ENCODE data around the gene FBXW7.

Gene FBXW7

GRCh38 chr4:152364383-152364782 is 171.5 kb downstream of the FBXW7 start:
- no peak for DNase-seq

DNA sequence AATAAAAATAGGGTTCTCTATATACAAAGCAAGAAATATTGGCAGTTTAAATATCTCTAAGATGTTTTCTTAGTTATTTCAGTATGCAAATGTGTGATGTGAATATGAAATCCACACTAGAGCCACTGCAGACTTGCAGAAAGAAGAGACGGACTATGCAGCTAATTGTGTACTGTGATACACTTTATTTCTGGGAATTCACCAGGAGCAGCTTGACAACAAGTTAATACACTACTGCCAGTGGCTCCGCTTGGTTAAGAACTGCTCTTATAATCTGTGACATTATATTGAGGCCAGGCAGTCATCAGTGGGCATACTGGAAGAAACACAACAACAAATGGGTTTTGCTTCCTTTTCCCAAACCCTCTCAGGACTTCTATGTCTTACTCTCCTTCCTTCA is 172.0 kb downstream of the FBXW7 start:
- DNase-seq = no peak

DNA sequence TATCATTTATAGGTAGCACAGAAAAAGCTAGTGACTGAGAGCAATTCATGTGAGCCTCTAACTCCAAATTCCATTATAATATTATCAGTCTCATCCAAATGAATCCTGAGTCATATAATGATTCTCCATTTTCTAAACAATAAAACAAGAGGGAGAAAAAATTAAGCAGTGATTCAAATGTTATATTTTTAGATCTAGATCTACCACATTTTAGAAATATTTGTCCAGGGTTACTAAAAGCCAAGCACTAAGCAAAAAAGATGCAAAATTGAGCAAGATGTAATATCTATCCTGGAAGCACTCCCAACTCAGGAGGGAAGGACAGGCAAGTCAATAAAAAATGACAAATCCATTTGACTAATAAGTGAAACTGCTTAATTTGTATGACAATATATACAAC is 172.8 kb downstream of the FBXW7 start:
- no peak for DNase-seq

DNA sequence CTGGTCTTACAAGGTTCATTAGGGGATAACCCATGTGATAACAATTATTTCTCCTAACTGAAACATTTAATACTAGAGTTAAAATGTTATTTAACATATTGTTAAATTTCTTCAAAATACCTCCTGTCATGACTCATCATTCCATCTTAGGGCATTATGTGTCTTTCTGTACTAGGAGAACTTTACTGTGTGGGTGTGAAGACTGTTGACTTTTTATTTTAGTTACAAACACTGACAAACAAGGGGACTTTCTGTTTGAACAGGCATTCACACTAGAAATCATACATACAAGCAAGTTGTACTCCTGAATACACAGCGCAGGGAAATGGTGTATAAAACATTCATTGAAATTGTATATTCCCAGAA is 175.9 kb downstream of the FBXW7 start:
- no peak for DNase-seq

- DNase-seq = no peak
These were observed 176.5 kb downstream of the FBXW7 start for GRCh38 chr4:152359208-152360044.

DNA sequence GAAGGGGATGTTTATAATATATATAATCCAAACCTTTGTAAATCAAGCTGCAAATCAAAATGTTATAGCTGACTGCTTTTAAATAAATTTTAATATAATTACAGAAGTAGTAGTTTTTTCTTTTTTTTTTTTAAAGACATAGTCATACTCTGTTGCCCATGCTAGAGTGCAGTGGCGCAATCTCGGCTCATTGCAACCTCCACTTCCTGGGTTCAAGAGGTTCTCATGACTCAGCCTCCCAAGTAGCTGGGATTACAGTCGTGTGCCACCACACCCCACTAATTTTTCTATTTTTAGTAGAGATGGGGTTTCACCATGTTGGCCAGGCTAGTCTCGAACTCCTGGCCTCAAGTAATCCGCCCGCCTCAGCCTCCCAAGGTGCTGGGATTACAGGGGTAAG is 178.7 kb downstream of the FBXW7 start:
- DNase-seq = no peak

DNA sequence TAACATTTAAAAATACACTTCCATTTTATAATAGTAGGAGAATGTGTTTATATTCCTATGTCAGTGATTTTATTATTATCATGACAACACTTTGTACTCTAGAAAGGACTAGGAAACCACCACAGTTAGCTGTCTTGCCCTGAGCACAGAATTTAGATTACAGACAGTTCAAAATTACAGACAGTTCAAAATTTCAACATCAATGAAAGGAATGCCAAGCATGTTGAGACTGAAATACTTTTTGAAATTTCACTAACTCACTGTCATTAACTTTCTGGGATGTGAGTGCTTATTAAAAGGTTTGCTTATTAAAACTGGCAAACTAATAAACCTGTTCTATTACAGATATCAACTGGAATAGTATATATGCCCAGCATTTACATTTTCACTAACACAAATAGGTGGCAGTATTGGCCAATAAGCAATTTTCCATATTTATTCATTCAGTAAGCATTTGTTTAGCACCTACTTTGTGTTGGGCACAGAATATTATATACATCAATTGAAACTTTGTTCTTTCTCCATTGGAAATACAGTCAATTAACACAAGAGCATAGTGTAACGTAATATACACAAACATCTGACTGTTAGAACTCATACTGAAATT is 179.4 kb downstream of the FBXW7 start:
- no peak for DNase-seq

- DNase-seq = no peak
These were observed 183.2 kb downstream of the FBXW7 start for GRCh38 chr4:152352622-152353116.

DNA sequence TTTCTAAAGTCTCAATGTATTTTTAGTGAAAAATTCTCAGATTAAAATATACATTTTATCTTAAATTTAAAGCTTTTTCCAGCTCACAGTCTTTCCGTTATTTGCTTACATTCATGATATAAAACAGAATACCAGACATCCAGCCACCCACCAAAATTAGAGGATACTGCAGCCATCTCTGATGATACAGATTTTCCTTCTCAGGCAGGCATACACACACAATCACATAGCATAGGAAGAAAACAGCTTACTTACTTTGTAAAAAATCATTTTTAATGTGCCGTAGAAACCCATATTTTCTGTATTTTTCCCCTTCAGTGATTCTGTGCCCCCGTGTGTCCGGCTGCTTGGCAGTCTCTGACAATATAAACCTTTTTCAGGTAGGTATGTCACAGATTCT is 183.7 kb downstream of the FBXW7 start:
- DNase-seq = no peak

- no peak for DNase-seq
These were observed 184.8 kb downstream of the FBXW7 start for GRCh38 chr4:152351080-152351479.

- DNase-seq = peak; percentile 30
These were observed 187.2 kb downstream of the FBXW7 start for GRCh38 chr4:152348670-152349069.

- DNase-seq = no peak
These were observed 188.9 kb downstream of the FBXW7 start for GRCh38 chr4:152346979-152347378.

- no peak for DNase-seq
These were observed 189.4 kb downstream of the FBXW7 start for GRCh38 chr4:152346526-152346925.

GRCh38 chr4:152344001-152344400 is 191.9 kb downstream of the FBXW7 start:
- DNase-seq = no peak

DNA sequence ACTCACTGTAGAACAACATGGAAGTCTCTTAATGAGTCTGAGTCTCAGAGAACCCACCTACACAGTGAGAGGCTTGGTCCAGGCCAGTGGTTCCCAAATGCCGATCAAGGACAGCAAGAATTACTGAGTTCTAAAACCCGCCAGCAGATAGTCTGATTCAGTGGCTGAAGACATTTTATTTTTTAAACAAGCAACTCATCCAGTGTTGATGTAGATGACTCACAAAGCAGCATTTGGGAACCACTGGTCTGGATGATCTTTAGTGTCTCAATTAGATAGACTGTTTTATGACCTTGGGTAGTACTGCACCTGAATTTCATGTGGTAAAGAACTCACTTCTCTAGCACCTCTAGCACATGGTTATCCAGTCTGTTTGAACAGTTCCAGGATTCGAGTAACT is 193.6 kb downstream of the FBXW7 start:
- DNase-seq = no peak

- DNase-seq = no peak
These were observed 195.1 kb downstream of the FBXW7 start for GRCh38 chr4:152340818-152341217.

GRCh38 chr4:152339576-152339975 is 196.3 kb downstream of the FBXW7 start:
- DNase-seq = no peak

DNA sequence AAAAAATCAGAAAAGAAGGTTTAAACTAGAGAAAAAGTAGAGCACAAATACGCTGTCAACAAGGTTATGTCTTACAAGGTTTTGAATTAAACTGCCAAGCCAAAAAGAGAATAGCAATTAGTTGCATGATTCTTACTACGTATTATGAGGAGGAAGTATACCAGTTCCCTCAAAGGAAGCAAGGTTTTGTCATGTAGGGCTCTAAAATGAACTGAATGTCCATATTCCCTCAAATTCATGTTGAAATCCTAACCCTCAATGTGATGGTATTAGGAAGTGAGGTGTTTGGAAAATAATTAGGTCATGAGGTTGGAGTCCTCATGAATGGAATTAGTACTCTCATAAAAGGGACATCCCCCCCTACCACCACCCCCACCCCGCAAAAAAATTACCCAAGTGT is 201.0 kb downstream of the FBXW7 start:
- no peak for DNase-seq

GRCh38 chr4:152331042-152331441 is 204.8 kb downstream of the FBXW7 start:
- no peak for DNase-seq

- DNase-seq = no peak
These were observed 207.3 kb downstream of the FBXW7 start for GRCh38 chr4:152328582-152328981.

DNA sequence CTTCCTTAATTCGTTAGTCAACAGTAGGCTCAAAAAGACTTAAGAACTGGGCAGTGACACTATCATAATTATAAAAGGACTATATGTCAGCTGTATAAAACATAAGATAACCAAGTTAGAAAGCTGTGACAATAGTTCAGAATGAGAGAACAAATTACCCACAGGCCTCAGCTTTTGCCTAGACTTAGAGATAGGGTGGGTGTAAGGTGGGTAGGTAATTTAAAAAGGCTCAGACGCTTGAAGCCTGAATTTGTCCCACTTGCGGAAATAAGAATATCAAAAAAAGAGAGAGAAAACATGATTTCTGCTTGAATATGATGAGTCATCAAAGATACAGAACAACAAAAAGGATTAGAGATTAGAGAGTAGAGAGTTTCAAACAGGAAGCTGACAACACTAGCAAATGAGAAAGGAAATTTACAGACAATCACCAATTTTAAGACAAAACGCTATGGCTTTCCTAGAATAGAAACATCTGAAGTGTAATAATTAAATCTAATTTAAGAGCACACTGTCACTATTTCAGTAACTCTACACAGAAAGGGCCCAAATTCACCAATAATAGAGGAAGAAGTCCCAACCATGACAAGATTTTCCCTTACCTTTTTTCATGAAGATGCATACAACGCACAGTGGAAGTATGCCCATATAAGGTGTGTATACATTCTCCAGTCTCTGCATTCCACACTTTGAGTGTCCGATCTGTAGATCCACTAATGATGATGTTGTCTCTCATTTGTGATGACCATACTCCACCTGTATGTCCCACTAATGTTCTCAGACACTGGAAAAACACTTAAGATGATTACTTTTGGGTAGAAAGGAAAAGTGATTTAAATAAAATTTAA is 208.1 kb downstream of the FBXW7 start:
- peak; percentile 2 for DNase-seq

DNA sequence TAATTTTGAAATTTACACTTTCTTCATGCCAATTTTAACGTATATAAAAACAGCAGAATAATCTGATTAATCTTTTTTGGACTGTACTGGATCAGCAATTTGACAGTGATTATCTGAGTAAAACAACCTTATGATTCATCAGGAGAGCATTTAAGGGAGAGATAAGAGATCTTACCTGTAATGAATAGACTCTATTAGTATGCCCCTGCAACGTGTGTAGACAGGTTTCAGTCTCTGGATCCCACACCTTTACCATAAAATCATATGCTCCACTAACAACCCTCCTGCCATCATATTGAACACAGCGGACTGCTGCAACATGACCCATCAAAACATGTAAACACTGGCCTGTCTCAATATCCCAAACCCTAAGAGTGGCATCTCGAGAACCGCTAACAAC is 210.1 kb downstream of the FBXW7 start:
- no peak for DNase-seq

DNA sequence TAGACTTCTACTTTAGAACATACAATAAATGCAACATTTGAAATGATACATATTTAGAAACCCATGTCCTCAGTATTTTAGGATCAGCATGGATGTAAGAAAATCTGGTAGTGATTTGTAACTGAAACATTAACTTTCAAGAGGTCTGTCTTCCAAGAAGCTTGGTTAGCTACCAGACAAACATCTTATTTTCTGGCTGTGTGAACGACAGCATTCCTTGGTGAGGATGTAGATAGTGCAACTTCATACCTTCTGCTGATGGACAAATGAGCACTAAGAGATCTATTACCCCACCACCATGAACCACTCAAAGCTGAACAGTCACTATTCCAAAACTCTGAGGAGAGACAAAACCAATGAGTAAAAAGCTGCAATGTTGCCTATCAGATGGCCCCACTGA is 212.7 kb downstream of the FBXW7 start:
- no peak for DNase-seq

DNA sequence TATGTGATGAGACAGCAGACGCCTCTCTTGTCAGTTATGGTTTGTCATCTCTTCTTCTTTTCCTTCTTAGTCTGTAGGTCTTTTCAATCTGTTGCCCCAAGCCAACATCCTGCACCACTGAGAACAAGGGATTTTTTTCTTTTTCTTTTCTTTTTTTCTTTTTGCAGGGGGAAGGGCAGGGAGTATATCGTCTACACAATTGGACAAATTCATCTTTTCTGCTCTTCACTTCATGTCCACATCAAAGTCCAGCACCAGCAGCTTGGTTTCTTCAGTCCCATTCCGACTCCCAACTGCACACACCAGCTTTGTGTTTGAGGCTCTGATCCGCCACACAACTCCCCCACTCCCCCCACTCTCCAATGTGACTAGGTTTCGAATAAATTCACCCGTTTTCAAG is 213.2 kb downstream of the FBXW7 start:
- no peak for DNase-seq
